ENCODE measurements around the gene NPEPL1. TPM values are rescaled to one million over a fixed set of nuclear protein-coding genes. Genes with fewer than 3 reads are reported as not detected.

NPEPL1 gene
- total RNA-seq, 6 donors from 2014 or later, result 19.4 to 198 (median 50.9) TPM

- DNase-seq (peak in 1 of 2 donors; percentile 91), ATAC-seq (ENCODE audit: low FRiP score in 2 of 2) (no peak)
- Histone ChIP-seq H3K36me3 (peaks cover 0 to 34% (median 24%) of the 10 kb centered on the region in 4 donors), H3K9me3 (no peaks in the 10 kb centered on the region), H3K27me3 (no peaks in the 10 kb centered on the region), H3K4me1 (peaks cover 31 to 45% (median 36%) of the 10 kb centered on the region in 4 donors), H3K27ac (peak overlapping the region; percentile 77 to 94 (median 80)), H3K4me3 (peak overlapping the region; percentile 38 to 69 (median 60))
- TF ChIP-seq POLR2A (IDR thresholded peaks at IDR 0.05) (no peak), POLR2AphosphoS5 (IDR thresholded peaks at IDR 0.05) (no peak), EP300 (IDR thresholded peaks at IDR 0.05) (no peak), CTCF (IDR thresholded peaks at IDR 0.05) (no peak)
- WGBS, 2 donors, result 25 to 72% methylated on average over 28 to 31 of the region's 51 CpGs
Observed at GRCh38 chr20:58693226-58694006, 816 bp downstream of the NPEPL1 start.

GRCh38 chr20:58694241-58695083 is 1.9 kb downstream of the NPEPL1 start:
- Histone ChIP-seq H3K36me3 (peaks cover 8 to 44% (median 34%) of the 10 kb centered on the region in 4 donors), H3K27me3 (no peaks in the 10 kb centered on the region), H3K4me1 (peaks cover 31 to 40% (median 36%) of the 10 kb centered on the region in 4 donors), H3K9me3 (no peaks in the 10 kb centered on the region), H3K27ac (no peak overlapping the region), H3K4me3 (peak overlapping the region in 1 of 4 donors; percentile 69)
- 95 to 97% methylated on average over 30 to 33 of the region's 33 CpGs for WGBS, 2 donors
- ATAC-seq (ENCODE audit: low FRiP score in 2 of 2) (no peak), DNase-seq (no peak)
- TF ChIP-seq POLR2AphosphoS5 (IDR thresholded peaks at IDR 0.05) (no peak), EP300 (IDR thresholded peaks at IDR 0.05) (no peak), POLR2A (IDR thresholded peaks at IDR 0.05) (no peak), CTCF (IDR thresholded peaks at IDR 0.05) (no peak)

- H3K4me3 ChIP-seq, result no peak overlapping the region
- H3K4me1 ChIP-seq, result peaks cover 31 to 40% (median 34%) of the 10 kb centered on the region in 4 donors
- no peak for TF ChIP-seq POLR2AphosphoS5 (IDR thresholded peaks at IDR 0.05)
- no peak for TF ChIP-seq EP300 (IDR thresholded peaks at IDR 0.05)
- no peak for TF ChIP-seq CTCF (IDR thresholded peaks at IDR 0.05)
- TF ChIP-seq POLR2A (IDR thresholded peaks at IDR 0.05), result no peak
- no peaks in the 10 kb centered on the region for H3K27me3 ChIP-seq
- no peak overlapping the region for H3K27ac ChIP-seq
- 93 to 98% methylated on average over 8 to 9 of the region's 9 CpGs for WGBS, 2 donors
- DNase-seq (no peak), ATAC-seq (ENCODE audit: low FRiP score in 2 of 2) (no peak)
- H3K9me3 ChIP-seq, result no peaks in the 10 kb centered on the region
- peaks cover 12 to 52% (median 40%) of the 10 kb centered on the region in 4 donors for H3K36me3 ChIP-seq
Observed at GRCh38 chr20:58695084-58695722, 2.6 kb downstream of the NPEPL1 start.

- WGBS, 2 donors, result 88 to 97% methylated on average over 10 of the region's 10 CpGs
- DNase-seq (no peak), ATAC-seq (ENCODE audit: low FRiP score in 2 of 2) (no peak)
- peaks cover 27 to 34% (median 28%) of the 10 kb centered on the region in 4 donors for H3K4me1 ChIP-seq
- H3K27ac ChIP-seq, result no peak overlapping the region
- peaks cover 12 to 59% (median 41%) of the 10 kb centered on the region in 4 donors for H3K36me3 ChIP-seq
- no peak overlapping the region for H3K4me3 ChIP-seq
- TF ChIP-seq POLR2A (IDR thresholded peaks at IDR 0.05) (no peak), EP300 (IDR thresholded peaks at IDR 0.05) (no peak), POLR2AphosphoS5 (IDR thresholded peaks at IDR 0.05) (no peak), CTCF (IDR thresholded peaks at IDR 0.05) (no peak)
- H3K9me3 ChIP-seq, result no peaks in the 10 kb centered on the region
- H3K27me3 ChIP-seq, result no peaks in the 10 kb centered on the region
Observed at GRCh38 chr20:58695895-58696375, 3.3 kb downstream of the NPEPL1 start.
